MM.1S (cell line): Measurements from ENCODE around the gene SOAT1.

Source experiments
- DNase-seq: peaks from one replicate; pipeline ENCODE4 v3.0.0-alpha.2; 2015
- H2AFZ ChIP-seq: fragments of 300-600 bp; sonication (generic); 2 replicates; pipeline ENCODE4 v1.6.0; 2016; ENCODE audit warnings: antibody characterized with exemption, low read length
- H3F3A ChIP-seq: fragments of 300-600 bp; sonication (generic); 2 replicates; pipeline ENCODE4 v1.6.1; 2016; ENCODE audit warnings: mild to moderate bottlenecking, antibody characterized with exemption, low read length, moderate library complexity, mixed read lengths; ENCODE audit not compliant: insufficient read depth
- H3K27ac ChIP-seq: fragments of 300-600 bp; sonication (generic); 2 replicates; pipeline ENCODE4 v1.5.1; 2016; ENCODE audit warnings: mild to moderate bottlenecking, low read length
- H3K27me3 ChIP-seq: fragments of 300-600 bp; sonication (generic); replicated peaks from 2 replicates; pipeline ENCODE4 v1.6.0; 2016; ENCODE audit warnings: low read length; ENCODE audit not compliant: insufficient read depth
- H3K36me3 ChIP-seq: fragments of 300-600 bp; sonication (generic); replicated peaks from 2 replicates; pipeline ENCODE4 v1.6.1; 2016; ENCODE audit warnings: mild to moderate bottlenecking, low read length, mixed read lengths; ENCODE audit not compliant: insufficient read depth
- H3K4me1 ChIP-seq: fragments of 300-600 bp; sonication (generic); 2 replicates; pipeline ENCODE4 v1.6.1; 2016; ENCODE audit warnings: low read length, mixed read lengths
- H3K4me2 ChIP-seq: fragments of 300-600 bp; sonication (generic); 2 replicates; pipeline ENCODE4 v1.6.0; 2016; ENCODE audit warnings: low read depth, low read length
- H3K4me3 ChIP-seq: fragments of 300-600 bp; sonication (generic); 2 replicates; pipeline ENCODE4 v1.5.1; 2016; ENCODE audit warnings: low read length, mixed read lengths
- H3K79me2 ChIP-seq: fragments of 300-600 bp; sonication (generic); 2 replicates; pipeline ENCODE4 v1.6.1; 2016; ENCODE audit warnings: mixed run types, low read length, mixed read lengths
- H3K9ac ChIP-seq: fragments of 300-600 bp; sonication (generic); 2 replicates; pipeline ENCODE4 v1.6.1; 2016; ENCODE audit warnings: low read length, mixed read lengths
- H3K9me2 ChIP-seq: fragments of 300-600 bp; sonication (generic); replicated peaks from 2 replicates; pipeline ENCODE4 v1.6.1; 2016; ENCODE audit warnings: mild to moderate bottlenecking, low read length, mixed read lengths; ENCODE audit not compliant: insufficient read depth
- H3K9me3 ChIP-seq: fragments of 300-600 bp; sonication (generic); replicated peaks from 2 replicates; pipeline ENCODE4 v1.6.1; 2016; ENCODE audit warnings: mild to moderate bottlenecking, low read length, mixed read lengths; ENCODE audit not compliant: insufficient read depth
- H4K20me1 ChIP-seq: fragments of 300-600 bp; sonication (generic); 2 replicates; pipeline ENCODE4 v1.6.1; 2016; ENCODE audit warnings: mild to moderate bottlenecking, low read length, moderate library complexity, mixed read lengths; ENCODE audit not compliant: insufficient read depth
- EZH2 ChIP-seq: fragments of 300-600 bp; sonication (generic); optimal IDR thresholded peaks from 2 replicates; pipeline ENCODE3; 2017; ENCODE audit warnings: low read depth, mild to moderate bottlenecking, antibody characterized with exemption, low read length, mixed read lengths
- EZH2phosphoT487 ChIP-seq: fragments of 300-600 bp; sonication (generic); IDR thresholded peaks from 2 replicates; pipeline ENCODE4 v1.6.1; 2018; ENCODE audit warnings: antibody characterized with exemption, low read length
- TF ChIP-seq, protein P1 (sequence below): fragments of 300-600 bp; sonication (generic); IDR thresholded peaks from 2 replicates; pipeline ENCODE4 v1.5.1; 2016; ENCODE audit warnings: antibody characterized with exemption, low read length, mixed read lengths

Gene SOAT1

DNA sequence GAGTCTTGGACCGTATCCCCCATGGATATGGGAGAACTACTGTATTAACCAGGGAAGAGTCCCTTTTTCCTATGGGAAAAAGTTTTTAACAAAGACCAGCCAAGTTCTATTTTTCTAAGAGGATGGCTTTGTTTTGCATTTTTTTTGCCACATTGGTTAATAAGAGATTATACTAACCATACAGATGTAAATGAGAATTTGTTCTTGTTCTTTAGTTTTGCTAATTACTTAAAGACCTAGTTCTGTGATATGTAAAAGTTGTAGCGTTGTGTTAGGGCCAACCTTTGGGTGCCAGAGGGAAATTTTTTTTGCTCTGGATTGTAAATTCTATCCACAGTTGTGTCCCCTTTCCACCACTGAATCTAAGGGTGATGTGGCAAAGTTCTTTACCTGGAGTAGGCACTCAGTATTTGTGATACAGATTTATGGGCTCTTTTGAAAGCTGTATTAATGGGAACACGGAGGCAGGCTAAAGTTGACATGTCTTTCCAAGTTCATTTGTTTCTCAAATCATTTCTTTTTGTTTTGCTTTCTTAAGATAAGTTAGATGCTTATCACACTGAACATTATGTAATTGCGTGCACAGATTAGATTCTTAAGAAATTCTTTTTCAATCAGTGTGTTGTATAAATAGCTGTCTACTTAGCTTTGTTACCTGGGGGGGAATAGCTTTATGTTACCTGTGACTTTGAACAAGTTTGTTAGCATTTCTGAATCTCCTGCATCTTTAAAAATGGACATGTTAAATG is 2.9 kb downstream of the SOAT1 start:
- no peak overlapping the region for H3K9ac ChIP-seq
- H3K27me3 ChIP-seq = no peaks in the 10 kb centered on the region
- no peaks in the 10 kb centered on the region for H3K36me3 ChIP-seq
- no peaks in the 10 kb centered on the region for H3K9me2 ChIP-seq
- peaks cover 56% of the 10 kb centered on the region for H3K79me2 ChIP-seq
- TF ChIP-seq EZH2 (no peak), EZH2phosphoT487 (no peak)
- TF ChIP-seq, protein P1, sequence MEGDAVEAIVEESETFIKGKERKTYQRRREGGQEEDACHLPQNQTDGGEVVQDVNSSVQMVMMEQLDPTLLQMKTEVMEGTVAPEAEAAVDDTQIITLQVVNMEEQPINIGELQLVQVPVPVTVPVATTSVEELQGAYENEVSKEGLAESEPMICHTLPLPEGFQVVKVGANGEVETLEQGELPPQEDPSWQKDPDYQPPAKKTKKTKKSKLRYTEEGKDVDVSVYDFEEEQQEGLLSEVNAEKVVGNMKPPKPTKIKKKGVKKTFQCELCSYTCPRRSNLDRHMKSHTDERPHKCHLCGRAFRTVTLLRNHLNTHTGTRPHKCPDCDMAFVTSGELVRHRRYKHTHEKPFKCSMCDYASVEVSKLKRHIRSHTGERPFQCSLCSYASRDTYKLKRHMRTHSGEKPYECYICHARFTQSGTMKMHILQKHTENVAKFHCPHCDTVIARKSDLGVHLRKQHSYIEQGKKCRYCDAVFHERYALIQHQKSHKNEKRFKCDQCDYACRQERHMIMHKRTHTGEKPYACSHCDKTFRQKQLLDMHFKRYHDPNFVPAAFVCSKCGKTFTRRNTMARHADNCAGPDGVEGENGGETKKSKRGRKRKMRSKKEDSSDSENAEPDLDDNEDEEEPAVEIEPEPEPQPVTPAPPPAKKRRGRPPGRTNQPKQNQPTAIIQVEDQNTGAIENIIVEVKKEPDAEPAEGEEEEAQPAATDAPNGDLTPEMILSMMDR = no peak
- no peak overlapping the region for H3K4me3 ChIP-seq
- no peaks in the 10 kb centered on the region for H3K9me3 ChIP-seq
- H2AFZ ChIP-seq = no peak overlapping the region
- no peak for DNase-seq
- H4K20me1 ChIP-seq = no peaks in the 10 kb centered on the region
- peaks cover 13% of the 10 kb centered on the region for H3K4me1 ChIP-seq
- no peak overlapping the region for H3K4me2 ChIP-seq
- H3K27ac ChIP-seq = no peak overlapping the region
- peaks cover 20% of the 10 kb centered on the region for H3F3A ChIP-seq

DNA sequence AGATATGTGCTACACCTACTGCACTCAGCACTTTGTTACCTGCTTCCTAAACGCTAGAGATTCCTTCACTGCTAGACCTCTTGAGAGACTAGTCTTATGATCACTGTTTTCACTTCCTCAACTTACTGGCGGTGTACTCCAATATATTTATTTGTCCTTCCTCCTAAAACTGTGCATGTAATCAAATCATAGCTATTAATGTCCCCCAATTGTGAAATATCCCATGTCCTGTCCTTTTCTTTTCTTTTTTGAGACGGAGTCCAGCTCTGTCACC is 3.4 kb downstream of the SOAT1 start:
- Histone ChIP-seq H3K36me3 (no peaks in the 10 kb centered on the region), H3K9me3 (no peaks in the 10 kb centered on the region), H3K9me2 (no peaks in the 10 kb centered on the region), H3K9ac (no peak overlapping the region), H3K27me3 (no peaks in the 10 kb centered on the region), H3K27ac (no peak overlapping the region), H2AFZ (no peak overlapping the region), H3K79me2 (peaks cover 61% of the 10 kb centered on the region), H4K20me1 (no peaks in the 10 kb centered on the region), H3K4me3 (no peak overlapping the region), H3F3A (peaks cover 20% of the 10 kb centered on the region), H3K4me1 (peaks cover 13% of the 10 kb centered on the region), H3K4me2 (no peak overlapping the region)
- DNase-seq = no peak
- TF ChIP-seq EZH2phosphoT487 = no peak
- TF ChIP-seq EZH2 = no peak
- TF ChIP-seq, protein P1 = no peak

DNA sequence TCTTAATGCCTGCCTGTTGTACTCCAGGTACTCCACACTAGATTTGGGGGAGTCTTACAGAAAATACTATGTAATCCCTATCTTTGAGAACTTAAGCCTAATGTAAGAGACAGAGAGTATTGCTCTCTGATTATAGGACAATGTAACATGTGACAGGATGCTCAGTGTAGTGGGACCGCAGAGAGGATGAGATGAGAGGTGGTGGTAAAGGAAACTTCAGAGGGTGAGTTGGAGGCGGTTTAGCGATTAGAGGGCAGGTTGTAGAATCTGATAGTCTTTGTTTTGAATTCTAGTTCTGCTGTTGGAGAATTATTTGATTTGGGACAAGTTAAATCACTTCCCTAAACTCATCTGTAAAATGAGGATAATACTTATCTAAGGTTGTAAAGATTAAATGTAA is 5.4 kb downstream of the SOAT1 start:
- H3K9me2 ChIP-seq = no peaks in the 10 kb centered on the region
- H3K36me3 ChIP-seq = no peaks in the 10 kb centered on the region
- no peak overlapping the region for H2AFZ ChIP-seq
- H3K27ac ChIP-seq = no peak overlapping the region
- DNase-seq = no peak
- no peak overlapping the region for H3K9ac ChIP-seq
- H3K4me2 ChIP-seq = no peak overlapping the region
- TF ChIP-seq EZH2 (no peak), EZH2phosphoT487 (no peak)
- TF ChIP-seq, protein P1 = no peak
- peaks cover 9% of the 10 kb centered on the region for H3K4me1 ChIP-seq
- peaks cover 5% of the 10 kb centered on the region for H3F3A ChIP-seq
- no peaks in the 10 kb centered on the region for H4K20me1 ChIP-seq
- H3K27me3 ChIP-seq = no peaks in the 10 kb centered on the region
- H3K9me3 ChIP-seq = no peaks in the 10 kb centered on the region
- no peak overlapping the region for H3K4me3 ChIP-seq
- H3K79me2 ChIP-seq = peaks cover 63% of the 10 kb centered on the region
